HCT116 (cell line): ENCODE measurements around the gene SNX25. TPM values are rescaled to one million over a fixed set of nuclear protein-coding genes. Genes with fewer than 3 reads are reported as not detected.

Experiments used
- ATAC-seq: fragments of 200-7000 bp; cut with Tn5 transposase; 2 replicates; pipeline ENCODE4 v1.9.1; 2020; ENCODE audit warnings: mild to moderate bottlenecking, moderate library complexity
- BruUV-seq: library from RNA; stranded (reverse); fragments of 400-500 nt; replicated peaks from 2 replicates; lab custom pipeline; 2021; lab: Mats Ljungman, UMichigan
- CTCF ChIA-PET: fragments of 300-600 bp; sonication (Branson Sonifier 250); formaldehyde crosslinking; loops from one replicate; lab custom pipeline; 2021; ENCODE audit warnings: antibody characterized with exemption; lab: Charles Lee
- POLR2A ChIA-PET: fragments of 300-600, 350-600 bp; sonication (Branson Sonifier 250); formaldehyde crosslinking; loops from one replicate; lab custom pipeline; 2021; ENCODE audit warnings: antibody characterized with exemption; lab: Charles Lee
- RAD21 ChIA-PET, 2 experiments: fragments of 300-600 bp; sonication (Branson Sonifier 250); formaldehyde crosslinking; loops; one replicate each; lab custom pipeline; 2023; ENCODE audit warnings: low total read pairs in 2 of 2; ENCODE audit not compliant: uncharacterized antibody in 2 of 2, unreplicated experiment in 2 of 2, low non-redundant PET in 1 of 2; lab: Charles Lee
- DNase-seq: peaks from one replicate; pipeline ENCODE4 v3.0.0-alpha.2; 2010; ENCODE audit warnings: low read depth, low spot score
- H2AFZ ChIP-seq: fragments of 200-600 bp; shearing (Covaris generic), sonication (generic); 2 replicates; pipeline ENCODE4 v1.6.1; 2017; ENCODE audit warnings: low read depth, mixed run types, mixed read lengths, antibody characterized with exemption, low read length; ENCODE audit not compliant: poor library complexity, severe bottlenecking
- H3K27ac ChIP-seq: 2 replicates; pipeline ENCODE4 v1.5.1; 2012; ENCODE audit warnings: low read depth, low read length
- H3K27me3 ChIP-seq: fragments of 200-600 bp; sonication (generic); 2 replicates; pipeline ENCODE4 v1.6.1; 2016; ENCODE audit warnings: mixed run types, low read length, mixed read lengths; ENCODE audit not compliant: insufficient read depth
- H3K36me3 ChIP-seq, 2 experiments: fragments of 200-500 bp in 1 of 2; fragments of 200-600 bp in 1 of 2; sonication (Bioruptor generic) in 1 of 2; sonication (generic) in 1 of 2; 2 replicates each; pipeline versions ENCODE4 v1.5.1 to v1.6.1; 2014 to 2016; ENCODE audit warnings: low read length in 2 of 2, inconsistent platforms in 1 of 2, mixed read lengths in 1 of 2, mixed run types in 1 of 2; ENCODE audit not compliant: insufficient read depth in 2 of 2, control insufficient read depth in 1 of 2
- H3K4me1 ChIP-seq, 2 experiments: fragments of 200-600 bp in 1 of 2; sonication (generic) in 1 of 2; 2 replicates each; pipeline versions ENCODE4 v1.5.1 to v1.6.1; 2012 to 2017; ENCODE audit warnings: low read length in 2 of 2, inconsistent platforms in 1 of 2, mild to moderate bottlenecking in 1 of 2, mixed read lengths in 1 of 2, mixed run types in 1 of 2, moderate library complexity in 1 of 2; ENCODE audit not compliant: insufficient read depth in 2 of 2, control insufficient read depth in 1 of 2
- H3K4me2 ChIP-seq: fragments of 200-600 bp; sonication (generic); 2 replicates; pipeline ENCODE4 v1.6.1; 2017; ENCODE audit warnings: mixed run types, low read length, mixed read lengths
- H3K4me3 ChIP-seq, 2 experiments: fragments of 200-600 bp in 1 of 2; sonication (generic) in 1 of 2; replicated peaks in 1 of 2; 2 replicates each; pipeline ENCODE4 v1.5.1; 2011 to 2016; ENCODE audit warnings: low read length in 2 of 2, control low read depth in 1 of 2, low read depth in 1 of 2, mild to moderate bottlenecking in 1 of 2, mixed read lengths in 1 of 2, mixed run types in 1 of 2
- H3K79me2 ChIP-seq: fragments of 200-600 bp; sonication (generic); 2 replicates; pipeline ENCODE4 v1.6.1; 2017; ENCODE audit warnings: mild to moderate bottlenecking, mixed run types, low read length, moderate library complexity, mixed read lengths; ENCODE audit not compliant: insufficient read depth
- H3K9ac ChIP-seq: fragments of 200-600 bp; sonication (generic); 2 replicates; pipeline ENCODE4 v1.6.1; 2016; ENCODE audit warnings: low read length, mixed read lengths
- H3K9me2 ChIP-seq: fragments of 200-600 bp; sonication (generic), shearing (Covaris generic); 2 replicates; pipeline ENCODE4 v1.6.1; 2017; ENCODE audit warnings: mixed run types, mild to moderate bottlenecking, moderate library complexity; ENCODE audit not compliant: insufficient read depth
- H3K9me3 ChIP-seq, 2 experiments: fragments of 200-500 bp in 1 of 2; fragments of 200-600 bp in 1 of 2; sonication (Bioruptor generic) in 1 of 2; sonication (generic) in 1 of 2; 2 replicates each; pipeline ENCODE4 v1.6.1; 2014 to 2017; ENCODE audit warnings: low read length in 2 of 2, mixed read lengths in 2 of 2, inconsistent platforms in 1 of 2, low read depth in 1 of 2, mild to moderate bottlenecking in 1 of 2, mixed run types in 1 of 2, moderate library complexity in 1 of 2; ENCODE audit not compliant: control insufficient read depth in 1 of 2, insufficient read depth in 1 of 2
- H4K20me1 ChIP-seq: fragments of 200-600 bp; sonication (generic), shearing (Covaris generic); 2 replicates; pipeline ENCODE4 v1.6.1; 2017; ENCODE audit warnings: mixed run types, mild to moderate bottlenecking, moderate library complexity; ENCODE audit not compliant: insufficient read depth
- ATF3 ChIP-seq: IDR thresholded peaks from 2 replicates; pipeline ENCODE4 v1.6.1; 2012
- CTCF ChIP-seq, 3 experiments: fragments of 200-600 bp in 1 of 3; sonication (generic) in 1 of 3; IDR thresholded peaks in 2 of 3; conservative IDR thresholded peaks in 1 of 3; 2 replicates each; pipeline ENCODE4 v1.5.1; 2012 to 2017; ENCODE audit warnings: low read depth in 2 of 3, low read length in 2 of 3, antibody characterized with exemption in 1 of 3, borderline replicate concordance in 1 of 3, control low read depth in 1 of 3, mild to moderate bottlenecking in 1 of 3, mixed read lengths in 1 of 3, mixed run types in 1 of 3, moderate library complexity in 1 of 3; ENCODE audit not compliant: insufficient read depth in 1 of 3
- EZH2 ChIP-seq: fragments of 200-600 bp; sonication (generic); IDR thresholded peaks from 2 replicates; pipeline ENCODE4 v1.6.1; 2017; ENCODE audit warnings: antibody characterized with exemption, mixed run types
- EZH2phosphoT487 ChIP-seq: fragments of 200-600 bp; IDR thresholded peaks from 2 replicates; pipeline ENCODE4 v1.6.1; 2018; ENCODE audit warnings: antibody characterized with exemption, borderline replicate concordance
- JUND ChIP-seq: IDR thresholded peaks from 2 replicates; pipeline ENCODE4 v1.6.1; 2012
- MAX ChIP-seq: IDR thresholded peaks from 2 replicates; pipeline ENCODE4 v1.6.1; 2012
- SIN3A ChIP-seq: IDR thresholded peaks from 2 replicates; pipeline ENCODE4 v1.6.1; 2012; ENCODE audit warnings: low read depth
- TCF7L2 ChIP-seq: IDR thresholded peaks from 2 replicates; pipeline ENCODE4 v1.7.0; 2011; ENCODE audit warnings: borderline replicate concordance, inconsistent platforms; ENCODE audit not compliant: insufficient read depth, insufficient read length; ENCODE audit errors: extremely low read depth
- ZNF274 ChIP-seq: fragments of 200-500 bp; sonication (Bioruptor generic); IDR thresholded peaks from 2 replicates; pipeline ENCODE4 v1.6.1; 2014; ENCODE audit warnings: mild to moderate bottlenecking, low read depth, low read length, inconsistent platforms
- intact Hi-C: fragments of 100-400 bp; cut with micrococcal nuclease; formaldehyde crosslinking; loops from 2 replicates; pipeline ENCODE4 v1.10.0; 2022
- total RNA-seq: library from RNA; stranded (reverse); gene quantifications from one replicate; pipeline ENCODE4 v1.2.1, GENCODE V29; 2021; ENCODE audit not compliant: unreplicated experiment

SNX25 gene
- total RNA-seq, 1 experiment from 2014 or later: 20.9 TPM

GRCh38 chr4:185269286-185269685, 59.9 kb downstream of the SNX25 start:
- H3K9ac ChIP-seq: no peak overlapping the region
- H3K9me2 ChIP-seq: no peaks in the 10 kb centered on the region
- ATAC-seq (no peak), DNase-seq (no peak)
- no peaks in the 10 kb centered on the region for H3K79me2 ChIP-seq
- POLR2A ChIA-PET: no interaction called here
- no peak overlapping the region for H2AFZ ChIP-seq
- RAD21 ChIA-PET: no interaction called here
- CTCF ChIA-PET: no interaction called here
- H3K27ac ChIP-seq: no peak overlapping the region
- TF ChIP-seq JUND (no peak), EZH2 (no peak), SIN3A (no peak), EZH2phosphoT487 (no peak), TCF7L2 (no peak), CTCF (IDR thresholded peaks at IDR 0.05 in 2 of 3, conservative IDR thresholded peaks at IDR 0.05 in 1 of 3; ENCODE audit: borderline replicate concordance in 1 of 3, insufficient read depth in 1 of 3, low read depth in 2 of 3, low read length in 2 of 3) (no peak), ZNF274 (no peak), MAX (no peak), ATF3 (no peak)
- no peaks in the 10 kb centered on the region for H3K27me3 ChIP-seq
- no peaks in the 10 kb centered on the region for H3K9me3 ChIP-seq
- no peak overlapping the region for H3K4me3 ChIP-seq
- intact Hi-C loops: no loop called here
- no peaks in the 10 kb centered on the region for H3K4me1 ChIP-seq
- H3K4me2 ChIP-seq: no peak overlapping the region
- no peaks in the 10 kb centered on the region for H4K20me1 ChIP-seq
- H3K36me3 ChIP-seq: peaks cover 3 to 4% of the 10 kb centered on the region in 2 experiments; a peak in 1 of 4 replicates
- no TSS peak for BruUV-seq
